Neural progenitor cell (in vitro differentiated cells): ENCODE measurements around the gene DNAAF6.

Experiments used
- CTCF ChIP-seq: fragments of 200-600 bp; sonication (generic); IDR thresholded peaks from 2 replicates; pipeline ENCODE4 v1.5.1; 2017; ENCODE audit warnings: antibody characterized with exemption, mild to moderate bottlenecking
- EZH2 ChIP-seq: fragments of 200-600 bp; sonication (generic); IDR thresholded peaks from 2 replicates; pipeline ENCODE4 v1.6.1; 2017; ENCODE audit warnings: antibody characterized with exemption, mild to moderate bottlenecking, moderate library complexity
- EZH2phosphoT487 ChIP-seq: fragments of 200-600 bp; sonication (generic); IDR thresholded peaks from 2 replicates; pipeline ENCODE4 v1.6.1; 2017; ENCODE audit warnings: antibody characterized with exemption

GRCh38 chrX:107205770-107206696 lies at the start of gene DNAAF6, which contains the start of gene NUP62CL:
- TF ChIP-seq CTCF (no peak), EZH2 (no peak), EZH2phosphoT487 (peak; percentile 29)
